Activated CD4-positive, alpha-beta T cell treated with anti-CD3 and anti-CD28 coated beads for 48 hours (primary cell): ENCODE results near the gene TIE1.
A peak's percentile ranks its signal among the peaks of the same experiment; 100 is the strongest.

Experiments used
- DNase-seq: peaks from one replicate; pipeline ENCODE4 v3.0.0-alpha.2; 2020

The TIE1 gene

DNA sequence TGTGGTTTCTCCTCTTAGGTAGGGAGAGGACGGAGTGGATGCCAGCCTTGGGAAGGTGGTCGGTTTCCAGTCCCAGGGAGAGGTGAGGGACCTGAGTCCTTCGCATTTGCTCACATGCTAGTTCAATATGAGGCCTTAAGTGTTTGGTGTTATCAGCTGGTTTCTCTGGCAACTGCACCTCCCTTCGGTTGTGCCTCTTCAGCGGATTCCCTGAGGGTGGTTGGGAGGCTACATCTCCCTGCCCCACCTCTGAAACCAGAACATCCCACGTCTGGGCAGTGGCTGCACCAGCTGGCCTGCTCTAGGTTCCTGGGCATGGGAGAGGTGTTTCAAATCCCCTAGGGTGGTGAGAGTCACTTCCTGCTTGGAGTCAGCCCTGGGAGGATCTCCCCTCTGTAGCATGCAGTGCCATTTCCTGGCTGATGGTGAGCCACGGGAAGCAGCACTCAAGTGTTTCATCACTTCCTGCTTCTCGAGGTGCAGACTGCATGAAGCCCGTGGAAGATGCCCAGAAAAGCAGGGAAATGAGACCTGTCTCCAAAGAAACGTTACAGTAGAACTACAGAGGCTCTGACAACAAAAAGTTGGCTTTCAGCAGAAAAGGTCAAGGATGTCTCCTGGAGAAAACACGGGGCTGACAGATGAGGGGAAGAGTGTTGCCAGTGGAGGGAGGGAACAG, 26.5 kb upstream of the TIE1 start:
- DNase-seq, result peak; percentile 54

- no peak for DNase-seq
Observed at GRCh38 chr1:43274804-43275180, 26.0 kb upstream of the TIE1 start.

GRCh38 chr1:43275826-43276620, 24.8 kb upstream of the TIE1 start:
- DNase-seq, result no peak

DNA sequence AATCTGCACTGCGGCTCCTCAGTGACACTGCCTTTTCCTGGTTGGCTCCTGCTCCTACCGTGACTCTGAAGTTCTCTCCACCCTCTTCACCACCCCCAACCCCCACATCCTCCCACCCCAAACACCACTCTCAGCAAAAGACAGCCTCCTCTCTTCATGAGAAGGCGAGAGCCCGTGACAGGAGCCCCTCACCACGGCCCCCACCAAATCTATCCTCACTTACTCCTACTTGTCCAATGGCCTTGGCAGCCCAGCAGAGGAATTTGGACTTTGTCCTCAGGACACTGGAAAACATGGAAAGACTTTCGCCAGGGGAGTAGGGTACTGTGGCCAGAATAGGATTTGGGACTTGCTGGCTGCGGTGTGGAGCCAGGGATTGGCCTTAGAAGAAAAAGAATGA, 24.1 kb upstream of the TIE1 start:
- DNase-seq, result no peak

- no peak for DNase-seq
Observed at GRCh38 chr1:43277116-43277876, 23.5 kb upstream of the TIE1 start.

GRCh38 chr1:43279161-43279560, 21.6 kb upstream of the TIE1 start:
- DNase-seq, result no peak

DNA sequence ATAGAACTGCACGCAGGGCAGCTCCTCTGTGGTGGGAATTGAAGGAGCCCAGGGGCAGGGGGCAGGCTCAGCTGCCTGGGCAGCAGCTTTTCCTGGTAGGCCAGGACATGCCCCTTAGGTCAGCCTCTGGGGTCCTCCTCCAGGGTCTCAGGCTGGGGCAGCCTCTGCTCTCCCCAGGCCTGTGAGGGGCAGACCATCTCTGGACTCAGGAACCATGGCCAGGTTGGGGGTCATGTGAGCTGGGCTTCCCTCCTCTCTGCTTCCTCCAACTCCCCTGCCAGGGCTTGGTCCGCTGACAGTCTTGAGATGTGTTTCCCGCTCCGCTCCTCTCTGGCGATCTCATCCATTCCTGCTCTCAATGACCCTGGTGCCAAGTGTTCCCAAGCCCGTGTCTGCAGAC, 21.1 kb upstream of the TIE1 start:
- DNase-seq, result no peak

DNA sequence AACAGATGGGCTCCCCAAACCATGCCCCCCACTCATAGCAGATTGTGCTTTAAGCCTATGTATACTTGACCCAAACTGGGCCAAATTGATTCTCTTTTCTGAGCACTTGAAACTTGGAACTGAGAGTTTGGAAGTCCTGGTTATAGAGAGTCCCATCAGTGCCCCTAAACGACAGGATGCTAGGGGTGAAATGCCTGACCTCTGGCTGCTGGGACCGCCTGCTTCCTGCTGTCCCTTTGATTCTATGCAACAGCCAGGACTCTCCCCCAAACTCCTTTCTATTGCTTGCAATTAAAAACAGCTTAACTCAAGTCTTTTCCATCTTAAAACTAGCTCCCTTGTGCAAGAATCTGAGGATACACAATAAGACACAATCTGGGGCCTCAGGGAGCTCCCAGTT, 20.1 kb upstream of the TIE1 start:
- DNase-seq, result no peak

- DNase-seq, result no peak
Observed at GRCh38 chr1:43282220-43283195, 18.3 kb upstream of the TIE1 start.

- no peak for DNase-seq
Observed at GRCh38 chr1:43284065-43284464, 16.7 kb upstream of the TIE1 start.

DNA sequence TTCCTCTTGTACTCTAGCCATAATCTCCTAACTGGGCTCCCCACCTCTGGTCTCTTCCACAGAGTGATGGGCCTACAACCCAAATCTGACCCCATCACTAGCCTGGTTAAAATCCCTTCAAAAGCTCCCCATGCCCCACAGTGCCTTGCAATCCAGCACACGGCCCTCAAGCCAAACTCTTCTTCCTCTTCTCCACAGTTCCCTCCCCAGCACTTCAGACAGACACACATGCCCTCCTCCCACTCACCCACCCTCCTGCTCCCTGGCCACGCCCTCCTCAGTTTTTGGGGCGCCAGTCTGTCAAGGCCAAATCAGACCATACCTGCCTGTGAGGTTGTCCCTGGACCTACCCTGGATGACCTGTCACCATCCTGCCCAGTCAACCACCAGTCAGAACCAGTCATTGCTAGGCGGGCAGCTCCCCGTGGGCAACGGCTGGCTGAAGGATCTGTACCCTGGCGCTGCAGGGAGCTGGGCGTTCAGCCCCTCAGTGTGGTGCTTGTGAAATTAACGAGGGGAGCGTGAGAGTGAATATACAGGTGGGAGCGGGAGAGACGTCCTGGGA, 16.2 kb upstream of the TIE1 start:
- no peak for DNase-seq

- peak; percentile 13 for DNase-seq
Observed at GRCh38 chr1:43285269-43285990, 15.4 kb upstream of the TIE1 start, which contains the start of gene C1orf210. C1orf210 (minus strand) TSS chr1:43285581; CDS start chr1:43283270, 2,311 bp downstream.

GRCh38 chr1:43286115-43286514, 14.7 kb upstream of the TIE1 start:
- no peak for DNase-seq

DNA sequence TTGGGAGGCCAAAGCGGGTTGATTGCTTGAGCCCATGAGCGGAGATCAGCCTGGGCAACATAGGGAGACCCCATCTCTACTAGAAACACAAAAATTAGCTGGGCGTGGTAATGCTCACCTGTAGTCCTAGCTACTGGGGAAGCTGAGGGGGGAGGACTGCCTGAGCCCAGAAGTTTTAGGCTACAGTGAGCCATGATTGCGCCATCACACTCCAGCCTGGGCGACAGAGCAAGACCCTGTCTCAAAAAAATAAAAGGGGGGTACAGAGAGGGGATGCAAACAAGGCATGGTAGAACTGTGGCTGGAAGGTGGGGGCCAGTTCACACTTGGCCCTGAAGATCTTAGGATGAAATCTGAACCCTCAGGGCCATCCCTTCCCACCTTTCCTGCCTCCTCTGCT, 14.2 kb upstream of the TIE1 start:
- no peak for DNase-seq

DNA sequence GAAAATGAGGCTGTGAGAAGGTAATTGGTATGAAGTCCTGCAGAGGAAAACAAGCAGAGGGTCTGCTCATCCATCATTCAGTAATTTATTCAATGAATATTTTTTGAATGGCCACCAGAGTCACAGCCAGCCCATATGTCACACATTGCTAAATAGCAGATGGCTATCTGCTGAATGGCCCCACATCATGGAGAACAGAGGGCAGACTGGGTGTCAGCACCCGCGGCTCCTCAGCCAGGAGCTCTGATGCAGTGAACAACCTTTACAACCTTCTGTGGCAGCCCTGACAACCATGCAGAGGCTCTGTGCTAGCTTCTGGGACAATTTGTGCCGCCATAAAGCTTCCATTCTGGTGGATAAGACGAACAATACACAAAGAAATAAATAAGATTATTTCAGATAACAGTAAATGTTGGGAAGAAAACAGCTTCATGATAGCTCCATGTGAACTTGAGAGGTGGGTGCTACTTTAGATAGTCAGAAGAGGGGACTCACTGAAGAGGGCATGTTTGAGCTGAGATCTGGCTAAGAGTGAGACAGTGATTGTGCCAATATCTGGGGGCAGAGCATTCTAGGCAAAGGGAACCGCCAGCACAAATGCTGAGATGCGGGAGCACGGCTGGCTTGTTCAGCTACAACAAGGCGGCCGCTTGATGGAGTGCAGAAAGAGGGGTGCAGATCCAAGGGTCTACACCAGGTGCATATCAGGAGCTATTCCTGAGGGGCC, 12.6 kb upstream of the TIE1 start:
- no peak for DNase-seq

DNA sequence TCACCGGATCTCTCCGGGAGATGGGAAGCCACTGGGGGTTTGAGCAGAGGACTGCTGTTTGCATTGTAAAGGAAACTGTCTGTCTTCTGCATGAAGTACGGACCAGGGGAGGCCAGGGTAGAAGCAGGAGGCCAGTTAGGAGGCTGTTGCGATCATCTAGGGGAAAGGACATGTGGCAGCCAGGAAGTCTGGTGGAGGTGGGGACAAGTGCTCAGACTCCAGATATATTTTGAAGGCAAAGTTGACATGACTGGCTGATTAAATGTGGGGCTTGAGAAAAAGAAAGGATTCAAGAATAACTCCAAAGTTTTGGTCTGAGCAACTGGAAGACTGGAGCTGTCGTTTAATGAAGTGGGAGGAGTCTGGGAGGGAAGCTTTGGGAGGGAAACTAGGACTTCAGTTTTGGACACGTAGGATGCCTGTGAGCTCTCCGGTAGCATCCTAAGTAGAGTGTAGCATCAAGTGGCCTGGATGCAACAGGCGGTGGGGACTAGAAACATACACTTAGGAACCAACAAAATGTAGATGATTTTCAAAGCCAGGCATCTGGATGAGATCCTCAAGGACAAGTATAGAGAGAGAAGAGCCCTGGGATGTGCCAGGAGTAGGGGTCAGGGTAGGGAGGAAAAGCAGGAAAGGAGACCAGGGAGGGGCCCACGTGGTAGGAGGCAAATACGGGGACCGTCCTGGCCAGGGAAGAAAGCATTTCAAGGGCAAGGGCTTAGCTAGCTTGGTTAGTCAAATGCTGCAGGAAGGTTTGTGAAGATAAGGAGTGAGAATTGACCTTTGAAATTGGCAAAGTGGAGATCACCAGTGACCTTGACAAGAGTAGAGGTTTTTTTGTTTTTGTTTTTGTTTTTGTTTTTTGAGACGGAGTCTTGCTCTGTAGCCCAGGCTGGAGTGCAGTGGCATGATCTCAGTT, 11.7 kb upstream of the TIE1 start:
- no peak for DNase-seq

GRCh38 chr1:43292216-43292615, 8.6 kb upstream of the TIE1 start:
- DNase-seq, result no peak

GRCh38 chr1:43292679-43293078, 8.1 kb upstream of the TIE1 start:
- no peak for DNase-seq

DNA sequence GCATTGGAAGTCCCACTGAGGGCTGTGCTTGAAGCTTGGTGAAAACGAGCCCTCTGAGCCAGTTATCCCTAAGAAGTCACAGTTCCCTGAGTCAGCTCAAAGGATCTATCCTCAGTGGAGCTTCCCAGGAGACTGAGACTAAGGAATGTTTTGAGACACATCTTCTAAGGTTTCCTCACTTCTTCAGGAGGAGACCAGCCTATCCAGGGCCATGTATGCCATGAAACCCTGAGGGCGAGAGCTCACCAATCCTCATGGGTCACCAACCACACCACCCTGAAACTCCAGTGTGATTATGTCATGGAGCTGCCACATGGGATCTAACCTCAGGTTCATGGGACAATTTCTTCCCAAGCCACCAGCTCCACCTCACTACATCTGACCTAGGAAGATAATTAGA, 7.6 kb upstream of the TIE1 start:
- no peak for DNase-seq
